ENCODE results near the gene DGKD. TPM values are rescaled to one million over a fixed set of nuclear protein-coding genes. Genes with fewer than 3 reads are reported as not detected.

The DGKD gene
- total and polyA plus RNA-seq, 2 donors (not counting 1 experiment from before 2014, with no cell fraction given), result 224 to 396 TPM

- Histone ChIP-seq H2AFZ (ENCODE audit: insufficient read depth, low read depth, low read length, poor library complexity, severe bottlenecking) (no peak overlapping the region), H3K36me3 (replicated peaks in 1 of 2; ENCODE audit: control extremely low read depth in 1 of 2, control insufficient read depth in 1 of 2, extremely low read depth in 1 of 2, insufficient read depth in 2 of 2, low read length in 1 of 2) (peaks cover 6 to 39% of the 10 kb centered on the region in 2 experiments), H3K4me2 (replicated peaks; ENCODE audit: low read depth, low read length, poor library complexity, severe bottlenecking) (peak overlapping the region; percentile 69), H3K4me3 (ENCODE audit: control extremely low read depth in 1 of 5, extremely low read depth in 1 of 5, insufficient read depth in 1 of 5, low read depth in 2 of 5, low read length in 4 of 5) (peak overlapping the region in 1 of 5 experiments; percentile 22), H3K27ac (ENCODE audit: low read length in 2 of 2) (peak overlapping the region; percentile 89 to 93), H4K20me1 (ENCODE audit: control insufficient read depth, insufficient read depth, low read length, poor library complexity, severe bottlenecking) (peaks cover 63% of the 10 kb centered on the region), H3K4me1 (ENCODE audit: control insufficient read depth in 2 of 2, insufficient read depth in 2 of 2, low read length in 2 of 2) (peaks cover 66 to 79% of the 10 kb centered on the region in 2 donors), H3K27me3 (replicated peaks in 1 of 4; ENCODE audit: control extremely low read depth in 1 of 4, control insufficient read depth in 3 of 4, insufficient read depth in 4 of 4, low read length in 3 of 4) (no peaks in the 10 kb centered on the region), H3K79me2 (ENCODE audit: control insufficient read depth, insufficient read depth, low read length) (peaks cover 99% of the 10 kb centered on the region), H3K9me3 (ENCODE audit: control extremely low read depth in 1 of 3, control insufficient read depth in 2 of 3, insufficient read depth in 1 of 3, low read length in 2 of 3) (no peaks in the 10 kb centered on the region), H3K9ac (ENCODE audit: low read length) (peak overlapping the region; percentile 43)
- ATAC-seq (ENCODE audit: low read depth) (no peak), DNase-seq (no peak)
- intact Hi-C loops (cut with micrococcal nuclease), result no loop called here
- CTCF ChIA-PET, result interaction anchor here (0.9 to 1.1 kb wide), 2 partner anchors 31 to 64 kb away, joined by 3 read pairs; no protein-coding TSS in a partner anchor
- peaks cover 77% of the 10 kb centered on the region for H3K4me1 Mint-ChIP-seq
- POLR2A ChIA-PET, result no interaction called here
- H3K27me3 Mint-ChIP-seq, result no peaks in the 10 kb centered on the region
- H3K4me3 Mint-ChIP-seq, result peak overlapping the region; percentile 44
- H3K27ac Mint-ChIP-seq, result peak overlapping the region; percentile 80
- no peaks in the 10 kb centered on the region for H3K9me3 Mint-ChIP-seq (ENCODE audit: insufficient read depth)
- TF ChIP-seq EZH2 (IDR thresholded peaks at IDR 0.05; ENCODE audit: borderline replicate concordance, insufficient read depth, low read depth, low read length, poor library complexity, severe bottlenecking) (no peak), CTCF (IDR thresholded peaks at IDR 0.05) (no peak)
- WGBS (ENCODE audit: insufficient coverage), result 71% methylated on average over 1 of the region's 1 CpG
Observed at GRCh38 chr2:233379441-233379840, 25.1 kb downstream of the DGKD start.

DNA sequence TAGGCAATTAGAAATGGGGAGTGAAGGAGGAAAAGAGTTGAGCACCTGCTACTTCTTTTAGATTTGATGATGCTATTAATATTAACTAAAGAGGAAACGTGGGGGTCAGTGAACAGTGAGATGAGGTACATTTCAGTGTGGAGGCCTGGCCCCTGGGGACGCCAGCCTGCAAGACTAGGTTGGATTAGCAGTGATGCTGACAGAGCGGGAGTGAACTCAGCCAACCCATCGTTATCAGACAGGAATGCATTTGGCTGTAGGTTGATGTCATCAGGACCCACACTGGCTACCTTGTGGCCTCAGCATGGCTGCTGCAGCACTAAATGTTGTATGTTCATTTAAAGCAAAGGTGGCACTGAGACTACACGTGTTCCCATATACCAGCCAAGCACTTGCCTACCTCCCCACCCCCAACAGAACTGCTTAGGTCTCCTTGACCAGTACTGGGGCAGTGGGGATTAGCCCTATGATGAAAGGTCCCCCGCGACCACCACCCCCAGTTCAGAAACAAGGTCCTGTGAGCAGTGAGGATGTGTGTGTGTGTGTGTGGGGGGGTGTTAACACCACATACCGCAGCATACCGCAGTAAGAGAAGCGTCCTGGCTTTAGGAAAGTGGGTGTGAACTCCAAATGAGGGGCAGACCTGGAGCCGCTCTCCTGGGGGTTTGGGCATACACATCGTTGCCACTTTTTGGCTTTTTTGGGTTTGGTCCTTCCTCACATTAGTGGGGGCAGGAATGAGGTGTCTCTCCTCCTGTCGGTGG is 26.0 kb downstream of the DGKD start:
- CTCF ChIA-PET, result interaction anchor here (1.1 kb wide), 1 partner anchor 31 kb away, joined by 3 read pairs; no protein-coding TSS in a partner anchor

More for the DNA sequence above, 26.0 kb downstream of the DGKD start:
- H3K9ac ChIP-seq (ENCODE audit: low read length), result peak overlapping the region; percentile 43
- no peaks in the 10 kb centered on the region for H3K27me3 ChIP-seq (replicated peaks in 1 of 4; ENCODE audit: control extremely low read depth in 1 of 4, control insufficient read depth in 3 of 4, insufficient read depth in 4 of 4, low read length in 3 of 4)
- H2AFZ ChIP-seq (ENCODE audit: insufficient read depth, low read depth, low read length, poor library complexity, severe bottlenecking), result peak overlapping the region; percentile 9
- H3K9me3 ChIP-seq (ENCODE audit: control extremely low read depth in 1 of 3, control insufficient read depth in 2 of 3, insufficient read depth in 1 of 3, low read length in 2 of 3), result no peaks in the 10 kb centered on the region
- 32% methylated on average over 8 of the region's 13 CpGs for WGBS (ENCODE audit: insufficient coverage)
- Mint-ChIP-seq H3K4me3 (peak overlapping the region; percentile 73), H3K27me3 (no peaks in the 10 kb centered on the region), H3K27ac (peak overlapping the region; percentile 80), H3K9me3 (ENCODE audit: insufficient read depth) (no peaks in the 10 kb centered on the region), H3K4me1 (peaks cover 82% of the 10 kb centered on the region)
- peaks cover 99% of the 10 kb centered on the region for H3K79me2 ChIP-seq (ENCODE audit: control insufficient read depth, insufficient read depth, low read length)
- peaks cover 75 to 81% of the 10 kb centered on the region in 2 donors for H3K4me1 ChIP-seq (ENCODE audit: control insufficient read depth in 2 of 2, insufficient read depth in 2 of 2, low read length in 2 of 2)
- H4K20me1 ChIP-seq (ENCODE audit: control insufficient read depth, insufficient read depth, low read length, poor library complexity, severe bottlenecking), result peaks cover 63% of the 10 kb centered on the region
- H3K4me3 ChIP-seq (ENCODE audit: control extremely low read depth in 1 of 5, extremely low read depth in 1 of 5, insufficient read depth in 1 of 5, low read depth in 2 of 5, low read length in 4 of 5), result peak overlapping the region in 2 of 5 experiments; percentile 22 to 52
- POLR2A ChIA-PET, result no interaction called here
- TF ChIP-seq EZH2 (IDR thresholded peaks at IDR 0.05; ENCODE audit: borderline replicate concordance, insufficient read depth, low read depth, low read length, poor library complexity, severe bottlenecking) (no peak), CTCF (IDR thresholded peaks at IDR 0.05) (no peak)
- peaks cover 6 to 35% of the 10 kb centered on the region in 2 experiments for H3K36me3 ChIP-seq (replicated peaks in 1 of 2; ENCODE audit: control extremely low read depth in 1 of 2, control insufficient read depth in 1 of 2, extremely low read depth in 1 of 2, insufficient read depth in 2 of 2, low read length in 1 of 2)
- intact Hi-C loops (cut with micrococcal nuclease), result loop anchor here (2.0 to 10.0 kb wide), 3 partner anchors 50 to 526 kb away; no protein-coding TSS in a partner anchor
- ATAC-seq (ENCODE audit: low read depth) (peak; percentile 86), DNase-seq (peak; percentile 82)
- H3K27ac ChIP-seq (ENCODE audit: low read length in 2 of 2), result peak overlapping the region; percentile 89 to 93
- H3K4me2 ChIP-seq (replicated peaks; ENCODE audit: low read depth, low read length, poor library complexity, severe bottlenecking), result peak overlapping the region; percentile 69
